Measurements from ENCODE around the gene SLC25A23. TPM values are rescaled to one million over a fixed set of nuclear protein-coding genes. Genes with fewer than 3 reads are reported as not detected.

The SLC25A23 gene
- total RNA-seq, 2 experiments from 2014 or later = 11.9 to 12.1 TPM

GRCh38 chr19:6480848-6481415, 21.3 kb upstream of the SLC25A23 start:
- Mint-ChIP-seq H3K27me3 (no peaks in the 10 kb centered on the region), H3K9me3 (no peaks in the 10 kb centered on the region), H3K4me1 (ENCODE audit: low read depth) (peaks cover 26% of the 10 kb centered on the region), H3K4me3 (peak overlapping the region; percentile 100), H3K36me3 (ENCODE audit: low read depth) (peaks cover 19% of the 10 kb centered on the region), H3K27ac (peak overlapping the region; percentile 96)
- ATAC-seq = peak; percentile 24
- TF ChIP-seq CTCF (IDR thresholded peaks at IDR 0.05) = no peak
- peak; percentile 67 for DNase-seq
- intact Hi-C loops (cut with micrococcal nuclease) = no loop called here
- ChIA-PET CTCF (interaction anchor here (0.7 to 1.7 kb wide), 10 partner anchors 11 to 92 kb away, joined by 3 to 8 read pairs (median 4); partner anchors contain the start of genes KHSRP and TUBB4A), POLR2A (interaction anchor here (0.7 to 2.4 kb wide), 20 partner anchors 8 to 291 kb away, joined by 3 to 10 read pairs (median 4); partner anchors contain the start of genes CRB3, GTF2F1 and KHSRP)

GRCh38 chr19:6479836-6480398, 20.3 kb upstream of the SLC25A23 start:
- H3K27ac Mint-ChIP-seq = peak overlapping the region; percentile 96
- no peak for TF ChIP-seq CTCF (IDR thresholded peaks at IDR 0.05)
- intact Hi-C loops (cut with micrococcal nuclease) = no loop called here
- no peak for ATAC-seq
- H3K36me3 Mint-ChIP-seq (ENCODE audit: low read depth) = peaks cover 25% of the 10 kb centered on the region
- H3K4me3 Mint-ChIP-seq = peak overlapping the region; percentile 100
- peaks cover 26% of the 10 kb centered on the region for H3K4me1 Mint-ChIP-seq (ENCODE audit: low read depth)
- H3K9me3 Mint-ChIP-seq = no peaks in the 10 kb centered on the region
- DNase-seq = no peak
- ChIA-PET POLR2A (interaction anchor here (0.7 to 2.4 kb wide), 5 partner anchors 8 to 173 kb away, joined by 3 to 10 read pairs (median 4); partner anchors contain the start of genes CRB3 and KHSRP), CTCF (no interaction called here)
- no peaks in the 10 kb centered on the region for H3K27me3 Mint-ChIP-seq

GRCh38 chr19:6478815-6479214, 19.2 kb upstream of the SLC25A23 start:
- Mint-ChIP-seq H3K4me1 (ENCODE audit: low read depth) (peaks cover 28% of the 10 kb centered on the region), H3K36me3 (ENCODE audit: low read depth) (peaks cover 29% of the 10 kb centered on the region), H3K27me3 (no peaks in the 10 kb centered on the region), H3K9me3 (no peaks in the 10 kb centered on the region), H3K27ac (no peak overlapping the region), H3K4me3 (no peak overlapping the region)
- no peak for ATAC-seq
- no peak for TF ChIP-seq CTCF (IDR thresholded peaks at IDR 0.05)
- intact Hi-C loops (cut with micrococcal nuclease) = no loop called here
- CTCF ChIA-PET = no interaction called here
- DNase-seq = no peak
- POLR2A ChIA-PET = interaction anchor here (1.1 to 1.5 kb wide), 2 partner anchors 54 to 174 kb away, joined by 3 to 5 read pairs; partner anchors contain the start of gene KHSRP

GRCh38 chr19:6476896-6477431, 17.4 kb upstream of the SLC25A23 start:
- CTCF ChIA-PET = no interaction called here
- Mint-ChIP-seq H3K4me1 (ENCODE audit: low read depth) (peaks cover 21% of the 10 kb centered on the region), H3K4me3 (no peak overlapping the region), H3K36me3 (ENCODE audit: low read depth) (peaks cover 33% of the 10 kb centered on the region), H3K27ac (no peak overlapping the region), H3K27me3 (no peaks in the 10 kb centered on the region), H3K9me3 (no peaks in the 10 kb centered on the region)
- POLR2A ChIA-PET = interaction anchor here (0.6 to 1.4 kb wide), 3 partner anchors 11 to 330 kb away, joined by 3 read pairs; partner anchors contain the start of gene CRB3
- intact Hi-C loops (cut with micrococcal nuclease) = no loop called here
- no peak for TF ChIP-seq CTCF (IDR thresholded peaks at IDR 0.05)
- ATAC-seq (no peak), DNase-seq (no peak)
